ENCODE data around the gene OR2T10. TPM values are rescaled to one million over a fixed set of nuclear protein-coding genes. Genes with fewer than 3 reads are reported as not detected.
"Not testable (repeated sequence)": the region's sequence is repeated elsewhere in the genome, so short reads cannot be mapped to it uniquely, and the experiment has no call there.

The OR2T10 gene
- polyA plus RNA-seq, 1 donor from 2014 or later, result not detected

DNA sequence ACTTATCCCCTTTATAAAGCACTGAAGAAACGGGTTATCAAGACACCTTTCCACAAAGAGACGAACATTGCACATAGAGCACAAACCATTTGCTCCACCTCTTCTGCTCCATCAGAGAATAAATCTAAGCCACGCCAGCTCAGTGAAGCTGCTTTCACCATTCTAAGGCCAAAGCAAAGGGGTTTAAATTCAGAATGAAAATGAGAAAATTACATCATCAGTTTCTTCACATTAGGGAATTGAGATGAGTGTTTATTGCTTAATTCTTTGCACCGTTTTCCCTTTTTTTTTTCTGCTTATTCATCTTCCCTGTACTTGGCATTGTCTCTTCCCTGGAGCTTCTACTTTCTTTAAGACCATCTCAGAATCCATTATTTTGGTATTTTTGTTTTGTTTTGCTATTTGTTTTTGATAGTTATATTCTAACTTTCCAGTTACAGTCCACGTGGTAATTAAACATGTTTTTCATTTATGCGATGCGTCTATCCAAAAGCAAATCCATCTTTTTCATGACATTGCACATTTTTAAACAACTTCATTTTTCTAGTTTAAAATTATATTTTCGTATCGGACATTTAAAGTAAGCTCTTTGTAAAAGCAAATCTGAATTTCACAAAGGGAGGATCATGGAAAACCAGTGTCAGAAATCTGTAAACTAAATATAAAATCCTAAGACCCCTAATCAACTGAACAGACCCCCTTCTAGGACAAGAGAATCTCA, 21.1 kb downstream of the OR2T10 start:
- H3K27me3 ChIP-seq (ENCODE audit: insufficient read depth, low read depth, low read length), result no peaks in the 10 kb centered on the region
- TF ChIP-seq TAF1 (IDR thresholded peaks at IDR 0.05; ENCODE audit: low read depth) (no peak), EZH2 (IDR thresholded peaks at IDR 0.05; ENCODE audit: borderline replicate concordance, insufficient read depth, low read length, poor library complexity, severe bottlenecking) (no peak), MXI1 (conservative IDR thresholded peaks at IDR 0.05; ENCODE audit: poor library complexity, severe bottlenecking) (no peak), POLR2AphosphoS5 (IDR thresholded peaks at IDR 0.05) (no peak), SMC3 (conservative IDR thresholded peaks at IDR 0.05; ENCODE audit: poor library complexity) (no peak), EP300 (conservative IDR thresholded peaks at IDR 0.05; ENCODE audit: poor library complexity, severe bottlenecking) (no peak), RAD21 (conservative IDR thresholded peaks at IDR 0.05) (no peak)
- TF ChIP-seq, protein P1, sequence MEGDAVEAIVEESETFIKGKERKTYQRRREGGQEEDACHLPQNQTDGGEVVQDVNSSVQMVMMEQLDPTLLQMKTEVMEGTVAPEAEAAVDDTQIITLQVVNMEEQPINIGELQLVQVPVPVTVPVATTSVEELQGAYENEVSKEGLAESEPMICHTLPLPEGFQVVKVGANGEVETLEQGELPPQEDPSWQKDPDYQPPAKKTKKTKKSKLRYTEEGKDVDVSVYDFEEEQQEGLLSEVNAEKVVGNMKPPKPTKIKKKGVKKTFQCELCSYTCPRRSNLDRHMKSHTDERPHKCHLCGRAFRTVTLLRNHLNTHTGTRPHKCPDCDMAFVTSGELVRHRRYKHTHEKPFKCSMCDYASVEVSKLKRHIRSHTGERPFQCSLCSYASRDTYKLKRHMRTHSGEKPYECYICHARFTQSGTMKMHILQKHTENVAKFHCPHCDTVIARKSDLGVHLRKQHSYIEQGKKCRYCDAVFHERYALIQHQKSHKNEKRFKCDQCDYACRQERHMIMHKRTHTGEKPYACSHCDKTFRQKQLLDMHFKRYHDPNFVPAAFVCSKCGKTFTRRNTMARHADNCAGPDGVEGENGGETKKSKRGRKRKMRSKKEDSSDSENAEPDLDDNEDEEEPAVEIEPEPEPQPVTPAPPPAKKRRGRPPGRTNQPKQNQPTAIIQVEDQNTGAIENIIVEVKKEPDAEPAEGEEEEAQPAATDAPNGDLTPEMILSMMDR (IDR thresholded peaks at IDR 0.05; ENCODE audit: poor library complexity, severe bottlenecking), result no peak
- TF ChIP-seq, protein P2, sequence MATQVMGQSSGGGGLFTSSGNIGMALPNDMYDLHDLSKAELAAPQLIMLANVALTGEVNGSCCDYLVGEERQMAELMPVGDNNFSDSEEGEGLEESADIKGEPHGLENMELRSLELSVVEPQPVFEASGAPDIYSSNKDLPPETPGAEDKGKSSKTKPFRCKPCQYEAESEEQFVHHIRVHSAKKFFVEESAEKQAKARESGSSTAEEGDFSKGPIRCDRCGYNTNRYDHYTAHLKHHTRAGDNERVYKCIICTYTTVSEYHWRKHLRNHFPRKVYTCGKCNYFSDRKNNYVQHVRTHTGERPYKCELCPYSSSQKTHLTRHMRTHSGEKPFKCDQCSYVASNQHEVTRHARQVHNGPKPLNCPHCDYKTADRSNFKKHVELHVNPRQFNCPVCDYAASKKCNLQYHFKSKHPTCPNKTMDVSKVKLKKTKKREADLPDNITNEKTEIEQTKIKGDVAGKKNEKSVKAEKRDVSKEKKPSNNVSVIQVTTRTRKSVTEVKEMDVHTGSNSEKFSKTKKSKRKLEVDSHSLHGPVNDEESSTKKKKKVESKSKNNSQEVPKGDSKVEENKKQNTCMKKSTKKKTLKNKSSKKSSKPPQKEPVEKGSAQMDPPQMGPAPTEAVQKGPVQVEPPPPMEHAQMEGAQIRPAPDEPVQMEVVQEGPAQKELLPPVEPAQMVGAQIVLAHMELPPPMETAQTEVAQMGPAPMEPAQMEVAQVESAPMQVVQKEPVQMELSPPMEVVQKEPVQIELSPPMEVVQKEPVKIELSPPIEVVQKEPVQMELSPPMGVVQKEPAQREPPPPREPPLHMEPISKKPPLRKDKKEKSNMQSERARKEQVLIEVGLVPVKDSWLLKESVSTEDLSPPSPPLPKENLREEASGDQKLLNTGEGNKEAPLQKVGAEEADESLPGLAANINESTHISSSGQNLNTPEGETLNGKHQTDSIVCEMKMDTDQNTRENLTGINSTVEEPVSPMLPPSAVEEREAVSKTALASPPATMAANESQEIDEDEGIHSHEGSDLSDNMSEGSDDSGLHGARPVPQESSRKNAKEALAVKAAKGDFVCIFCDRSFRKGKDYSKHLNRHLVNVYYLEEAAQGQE (IDR thresholded peaks at IDR 0.05; ENCODE audit: borderline replicate concordance), result no peak
- no peaks in the 10 kb centered on the region for H3K9me2 ChIP-seq (ENCODE audit: insufficient read depth, low read length)
- H3K27ac ChIP-seq (ENCODE audit: low read length), result no peak overlapping the region
- no peaks in the 10 kb centered on the region for H3F3A ChIP-seq (ENCODE audit: insufficient read depth, low read length, poor library complexity, severe bottlenecking)
- H3K9ac ChIP-seq (ENCODE audit: low read length), result no peak overlapping the region
- no peaks in the 10 kb centered on the region for H3K36me3 ChIP-seq (ENCODE audit: insufficient read depth, low read length)
- no peak overlapping the region for H3K4me3 ChIP-seq (ENCODE audit: low read length)
- no peaks in the 10 kb centered on the region for H3K79me2 ChIP-seq (replicated peaks; ENCODE audit: insufficient read depth, low read length)
- H3K4me2 ChIP-seq (ENCODE audit: low read length), result no peak overlapping the region
- H4K20me1 ChIP-seq (ENCODE audit: insufficient read depth), result no peaks in the 10 kb centered on the region
- no peak overlapping the region for H2AFZ ChIP-seq (ENCODE audit: low read depth, low read length)
- no peaks in the 10 kb centered on the region for H3K9me3 ChIP-seq (ENCODE audit: low read length)

DNA sequence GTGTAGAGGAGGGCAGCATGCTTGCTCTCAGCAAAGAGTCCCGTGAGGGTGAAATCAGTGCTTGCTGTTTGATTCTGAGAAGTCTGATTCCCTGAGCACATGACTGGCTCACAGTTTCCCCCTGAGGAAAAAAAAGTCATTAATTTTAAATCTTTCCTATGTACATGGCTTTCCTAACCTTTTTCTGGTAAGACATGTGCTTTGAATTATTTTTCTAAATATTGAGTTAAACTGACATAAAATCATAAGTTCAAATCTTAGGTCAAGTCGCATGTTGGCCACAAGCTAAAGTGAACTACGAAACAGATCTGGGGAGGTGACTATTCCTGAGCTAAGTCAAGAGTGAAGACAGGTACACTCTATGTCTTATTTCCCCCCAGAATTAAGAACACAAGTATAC, 22.8 kb downstream of the OR2T10 start, which contains the start of gene OR2T34:
TSS of gene OR2T34 (minus strand) at position 101 of the 400 bp plus-strand sequence. CDS start at position 101, 0 bp downstream.
- not testable (repeated sequence) for H3F3A ChIP-seq (ENCODE audit: insufficient read depth, low read length, poor library complexity, severe bottlenecking); H3K27me3 ChIP-seq (ENCODE audit: insufficient read depth, low read depth, low read length); H3K4me3 ChIP-seq (ENCODE audit: low read length); H3K36me3 ChIP-seq (ENCODE audit: insufficient read depth, low read length); H3K9ac ChIP-seq (ENCODE audit: low read length); H3K9me3 ChIP-seq (ENCODE audit: low read length); H3K9me2 ChIP-seq (ENCODE audit: insufficient read depth, low read length); H3K27ac ChIP-seq (ENCODE audit: low read length); H4K20me1 ChIP-seq (ENCODE audit: insufficient read depth); H3K79me2 ChIP-seq (replicated peaks; ENCODE audit: insufficient read depth, low read length); H2AFZ ChIP-seq (ENCODE audit: low read depth, low read length); H3K4me2 ChIP-seq (ENCODE audit: low read length)

DNA sequence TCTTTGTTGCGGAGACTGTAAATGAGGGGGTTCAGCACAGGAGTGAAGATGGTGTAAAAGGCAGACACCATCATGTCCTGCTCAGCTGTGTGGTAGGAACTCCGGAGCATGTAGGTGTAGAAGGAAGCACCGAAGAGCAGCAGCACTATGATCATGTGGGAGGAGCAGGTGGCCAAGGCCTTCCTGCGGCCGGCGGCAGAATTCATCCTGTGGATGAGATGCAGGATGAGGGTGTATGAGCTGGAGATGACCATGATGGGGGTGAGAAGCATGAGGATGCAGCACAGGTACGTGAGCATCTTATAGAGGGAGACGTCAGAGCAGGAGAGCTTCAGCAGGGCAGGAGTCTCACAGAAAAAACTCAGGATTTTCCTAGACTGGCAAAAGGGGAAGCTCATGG, 23.6 kb downstream of the OR2T10 start:
- H3K36me3 ChIP-seq (ENCODE audit: insufficient read depth, low read length); H3K27ac ChIP-seq (ENCODE audit: low read length); H4K20me1 ChIP-seq (ENCODE audit: insufficient read depth); H3K4me2 ChIP-seq (ENCODE audit: low read length); H3K9me3 ChIP-seq (ENCODE audit: low read length); H2AFZ ChIP-seq (ENCODE audit: low read depth, low read length); H3F3A ChIP-seq (ENCODE audit: insufficient read depth, low read length, poor library complexity, severe bottlenecking); H3K4me3 ChIP-seq (ENCODE audit: low read length); H3K9me2 ChIP-seq (ENCODE audit: insufficient read depth, low read length); H3K27me3 ChIP-seq (ENCODE audit: insufficient read depth, low read depth, low read length); H3K79me2 ChIP-seq (replicated peaks; ENCODE audit: insufficient read depth, low read length); H3K9ac ChIP-seq (ENCODE audit: low read length): not testable (repeated sequence)

DNA sequence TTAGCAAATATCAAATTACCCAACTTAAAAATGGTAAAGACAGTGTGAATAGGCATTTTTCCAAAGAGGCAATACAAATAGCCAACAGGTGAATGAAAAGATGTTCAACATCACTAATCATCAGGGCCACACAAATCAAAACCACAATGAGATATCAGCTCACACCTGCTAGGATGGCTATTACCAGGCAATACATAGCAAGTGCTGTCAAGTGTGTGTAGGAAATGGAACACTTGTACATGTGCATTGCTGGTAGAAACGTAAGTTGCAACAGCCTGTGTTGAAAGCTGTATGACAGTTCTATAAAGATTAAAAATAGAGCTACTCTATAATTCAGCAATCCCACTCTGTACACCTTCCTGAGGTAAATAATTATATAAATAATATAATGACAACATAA, 25.5 kb downstream of the OR2T10 start:
- not testable (repeated sequence) for H3K9ac ChIP-seq (ENCODE audit: low read length); H3F3A ChIP-seq (ENCODE audit: insufficient read depth, low read length, poor library complexity, severe bottlenecking); H3K4me3 ChIP-seq (ENCODE audit: low read length); H3K27ac ChIP-seq (ENCODE audit: low read length); H3K79me2 ChIP-seq (replicated peaks; ENCODE audit: insufficient read depth, low read length); H3K9me2 ChIP-seq (ENCODE audit: insufficient read depth, low read length); H3K9me3 ChIP-seq (ENCODE audit: low read length); H4K20me1 ChIP-seq (ENCODE audit: insufficient read depth); H3K4me2 ChIP-seq (ENCODE audit: low read length); H2AFZ ChIP-seq (ENCODE audit: low read depth, low read length); H3K36me3 ChIP-seq (ENCODE audit: insufficient read depth, low read length); H3K27me3 ChIP-seq (ENCODE audit: insufficient read depth, low read depth, low read length)

DNA sequence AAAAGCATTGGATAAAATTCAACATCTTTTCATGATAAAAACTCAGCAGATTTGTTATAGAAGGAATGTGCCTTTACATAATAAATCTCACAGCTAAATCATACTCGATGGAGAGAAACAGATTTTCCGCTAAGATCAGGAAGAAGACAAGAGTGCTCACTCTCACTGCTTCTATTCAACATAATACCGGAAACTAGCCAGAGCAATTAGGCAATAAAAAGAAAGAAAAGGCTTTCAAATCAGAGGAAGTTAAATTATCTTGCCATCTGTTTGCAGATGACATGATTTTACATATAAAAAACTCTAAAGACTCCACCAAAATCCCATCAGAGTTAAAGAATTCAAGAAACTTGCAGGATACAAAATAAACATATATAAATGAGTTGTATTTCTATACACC, 26.7 kb downstream of the OR2T10 start:
- H2AFZ ChIP-seq (ENCODE audit: low read depth, low read length); H3K4me3 ChIP-seq (ENCODE audit: low read length); H3K27ac ChIP-seq (ENCODE audit: low read length); H3K9me2 ChIP-seq (ENCODE audit: insufficient read depth, low read length); H3K79me2 ChIP-seq (replicated peaks; ENCODE audit: insufficient read depth, low read length); H3K9me3 ChIP-seq (ENCODE audit: low read length); H3K9ac ChIP-seq (ENCODE audit: low read length); H3K4me2 ChIP-seq (ENCODE audit: low read length); H3K36me3 ChIP-seq (ENCODE audit: insufficient read depth, low read length); H3K27me3 ChIP-seq (ENCODE audit: insufficient read depth, low read depth, low read length); H3F3A ChIP-seq (ENCODE audit: insufficient read depth, low read length, poor library complexity, severe bottlenecking); H4K20me1 ChIP-seq (ENCODE audit: insufficient read depth): not testable (repeated sequence)
